Epithelial cell of prostate (primary cell): ENCODE data around the gene FAM76A.
"Not testable (repeated sequence)": the region's sequence is repeated elsewhere in the genome, so short reads cannot be mapped to it uniquely, and the experiment has no call there.

Experiments
- DNase-seq: peaks from one replicate; pipeline ENCODE4 v3.0.0-alpha.2; 2011; ENCODE audit warnings: low read depth, low spot score
- H3K27ac ChIP-seq: fragments of 450-650 bp; 2 replicates; pipeline ENCODE4 v1.5.1; 2017; ENCODE audit warnings: mild to moderate bottlenecking

The FAM76A gene

DNA sequence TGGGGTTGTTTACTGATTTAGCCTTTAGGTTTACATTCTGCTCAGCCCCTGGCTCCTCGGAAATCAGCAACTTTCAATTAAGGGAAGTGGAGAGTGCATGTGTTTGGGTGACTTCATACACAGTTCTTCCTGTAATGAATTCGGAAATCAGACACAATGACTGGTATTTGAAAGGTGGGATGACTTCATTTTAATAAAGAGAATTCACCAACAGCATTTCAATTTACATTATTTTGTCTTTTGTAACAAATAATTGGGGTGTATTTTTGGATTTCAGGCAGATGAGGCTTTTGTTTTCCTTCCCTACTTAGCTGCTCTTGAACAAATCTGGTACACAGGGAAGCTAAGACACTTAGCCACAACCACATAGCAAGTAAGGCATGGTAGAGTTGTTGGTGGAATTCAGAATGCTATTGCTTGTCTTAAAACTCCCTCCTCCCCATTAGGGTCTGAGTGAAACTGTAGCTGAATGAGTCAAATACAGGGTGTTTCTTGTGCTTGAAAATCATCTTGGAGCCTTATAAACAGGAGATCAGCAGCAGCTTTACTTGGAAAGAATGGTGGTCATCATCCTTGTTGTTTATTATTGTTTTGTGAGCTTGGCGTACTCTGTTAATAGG, 48.2 kb downstream of the FAM76A start:
- DNase-seq, result no peak
- peak overlapping the region; percentile 81 for H3K27ac ChIP-seq

DNA sequence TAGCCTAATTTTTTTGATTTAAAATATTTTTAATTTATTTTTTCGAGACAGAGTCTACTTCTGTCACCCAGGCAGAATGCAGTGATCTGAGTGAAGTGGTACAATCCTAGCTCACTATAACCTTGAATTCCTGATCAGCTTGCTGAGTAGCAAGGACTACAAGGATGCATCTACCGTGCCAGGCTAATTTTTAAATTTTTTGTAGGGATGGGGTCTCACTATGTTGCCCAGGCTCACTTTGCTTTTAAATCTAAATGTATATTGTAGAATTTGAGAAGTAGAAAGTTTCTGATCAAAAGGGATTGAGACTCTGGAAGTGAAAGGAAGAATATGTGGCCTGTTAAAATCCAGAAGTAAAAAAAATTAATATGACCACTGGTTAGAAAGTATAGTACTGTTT, 48.9 kb downstream of the FAM76A start:
- no peak for DNase-seq
- H3K27ac ChIP-seq, result peak overlapping the region; percentile 81

DNA sequence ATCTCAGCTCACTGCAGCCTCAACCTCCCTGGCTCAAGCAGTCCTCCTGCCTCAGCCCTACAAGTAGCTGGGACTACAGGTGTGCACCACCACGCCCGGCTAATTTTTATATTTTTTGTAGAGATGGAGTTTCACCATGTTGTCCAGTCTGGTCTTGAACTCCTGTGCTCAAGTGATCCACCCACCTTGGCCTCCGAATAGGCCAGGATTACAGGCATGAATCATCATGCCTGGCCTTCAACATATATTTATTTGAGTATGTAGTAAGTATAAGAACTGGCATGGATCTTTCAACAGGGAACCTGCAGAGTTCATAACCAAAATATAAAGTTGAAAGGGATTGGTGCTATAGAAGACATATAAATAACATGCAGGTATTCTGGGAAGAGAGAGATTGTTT, 49.6 kb downstream of the FAM76A start:
- DNase-seq, H3K27ac ChIP-seq: not testable (repeated sequence)

DNA sequence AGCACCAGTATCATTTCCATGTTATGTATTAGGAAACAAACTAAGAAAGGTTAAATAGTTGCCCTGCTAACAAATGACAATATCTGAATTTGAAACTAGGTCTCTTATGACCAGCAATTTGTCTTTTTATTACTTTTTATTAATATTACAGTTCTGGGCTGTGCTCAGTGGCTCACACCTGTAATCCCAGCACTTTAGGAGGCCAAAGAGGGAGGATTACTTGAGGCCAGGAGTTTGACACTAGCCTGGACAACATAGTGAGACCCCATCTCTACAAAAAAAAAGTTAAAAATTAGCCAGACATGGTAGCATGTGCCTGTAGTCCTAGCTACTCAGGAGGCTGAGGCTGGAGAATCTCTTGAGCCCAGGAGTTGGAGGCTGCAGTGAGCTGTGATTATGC, 50.5 kb downstream of the FAM76A start:
- not testable (repeated sequence) for H3K27ac ChIP-seq, DNase-seq

DNA sequence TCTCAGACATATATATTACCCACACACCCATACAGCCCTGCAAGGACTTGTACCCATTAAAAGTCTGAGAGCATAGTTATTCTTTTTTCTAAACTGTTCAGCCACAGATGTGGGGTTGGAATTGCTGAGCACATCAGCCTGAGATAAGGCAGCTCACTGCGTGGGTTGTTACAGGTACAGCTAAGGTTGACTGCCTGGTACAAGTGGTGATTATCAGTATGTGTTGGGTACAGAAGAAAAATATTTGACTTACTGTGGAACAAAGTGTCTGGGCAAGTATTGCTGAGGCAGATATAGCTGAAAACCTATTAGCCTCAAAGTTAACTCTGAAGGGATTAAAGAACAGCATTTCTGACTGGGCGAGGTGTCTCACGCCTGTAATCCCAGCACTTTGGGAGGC, 52.3 kb downstream of the FAM76A start:
- H3K27ac ChIP-seq, result no peak overlapping the region
- no peak for DNase-seq

DNA sequence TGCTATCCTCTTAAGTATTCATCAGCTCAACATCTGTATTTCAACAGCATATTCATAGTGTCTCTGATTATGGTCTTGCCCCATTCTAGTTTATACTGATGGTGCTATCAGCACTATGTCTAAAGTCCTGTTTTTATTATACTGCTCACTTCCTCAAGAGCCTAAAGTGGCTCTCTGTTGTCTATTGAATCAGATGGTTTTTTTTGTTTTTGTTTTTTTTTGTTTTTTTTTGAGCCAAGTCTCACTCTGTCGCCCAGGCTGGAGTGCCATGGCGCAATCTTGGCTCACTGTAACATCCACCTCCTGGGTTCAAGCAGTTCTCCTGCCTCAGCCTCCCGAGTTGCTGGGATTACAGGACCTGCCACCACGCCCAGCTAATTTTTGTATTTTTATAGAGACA, 53.4 kb downstream of the FAM76A start:
- no peak overlapping the region for H3K27ac ChIP-seq
- DNase-seq, result no peak

DNA sequence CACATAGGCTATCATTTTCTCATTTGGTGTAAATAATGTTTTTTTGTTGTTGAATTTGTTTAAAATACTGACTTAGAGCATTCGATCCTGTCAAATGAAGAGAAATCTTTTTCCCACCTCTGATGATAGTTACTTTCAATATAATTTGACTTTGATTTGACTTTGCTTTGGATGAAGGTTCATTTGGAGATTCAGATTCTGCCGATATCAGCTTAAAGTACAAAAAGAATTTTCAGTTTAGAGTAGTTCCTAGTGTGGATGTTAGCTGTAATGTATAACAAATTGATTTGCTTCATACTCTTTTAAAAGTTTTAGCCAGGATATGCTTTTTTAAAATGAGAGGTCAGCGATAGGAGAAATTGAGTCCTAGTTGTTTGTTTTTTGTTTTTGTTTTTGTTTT, 57.2 kb downstream of the FAM76A start:
- H3K27ac ChIP-seq, result peak overlapping the region; percentile 70
- DNase-seq, result no peak

DNA sequence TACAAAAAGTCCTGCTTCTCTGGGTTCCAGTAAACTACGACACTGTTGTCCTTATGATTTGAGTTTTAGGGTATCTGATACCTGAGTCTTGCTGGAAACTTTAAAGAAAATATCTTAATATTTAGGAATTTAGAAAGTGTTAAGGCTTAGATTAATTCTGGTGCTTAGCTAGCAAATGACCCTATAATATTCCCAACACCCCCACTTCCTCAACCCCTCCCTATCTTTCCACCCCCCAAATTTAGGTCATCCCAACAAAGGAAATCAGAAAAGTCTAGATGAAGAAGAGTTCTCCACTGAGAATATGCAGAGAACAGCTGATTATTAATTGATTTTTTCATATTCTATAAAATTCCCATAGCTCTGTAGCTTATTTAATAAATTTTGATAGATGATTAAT, 58.9 kb downstream of the FAM76A start:
- H3K27ac ChIP-seq, result peak overlapping the region; percentile 70
- no peak for DNase-seq

DNA sequence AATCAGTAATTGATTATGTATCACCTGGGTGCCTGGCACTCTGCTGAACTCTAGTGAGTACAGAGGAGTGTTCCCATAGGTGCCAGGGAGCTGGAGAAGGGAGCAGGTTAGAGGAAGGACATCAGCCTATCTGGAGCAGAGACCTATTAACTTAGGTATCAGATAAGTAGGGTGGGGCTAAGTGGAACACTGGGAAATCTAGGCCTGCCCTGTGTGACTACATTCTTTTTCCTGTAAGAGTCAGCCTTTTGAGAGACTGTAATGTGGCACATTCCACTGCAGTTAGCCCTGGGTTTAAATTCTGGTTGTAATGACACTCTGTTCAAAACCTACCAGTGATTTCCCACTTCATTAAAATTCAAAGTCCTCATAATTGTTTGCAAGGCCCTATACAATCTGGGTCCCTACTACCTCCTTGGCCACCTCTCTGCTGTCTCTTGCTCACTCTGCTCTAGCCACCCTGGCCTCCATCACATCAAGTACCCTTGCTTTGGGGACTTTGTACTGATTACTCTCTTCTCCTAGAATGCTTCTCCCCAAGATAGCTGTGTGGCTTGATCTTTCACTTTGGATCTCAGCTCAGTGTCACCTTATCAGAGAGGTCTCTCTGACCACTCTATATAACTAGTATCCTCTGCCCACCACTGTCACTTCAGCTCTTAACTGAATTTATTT, 60.2 kb downstream of the FAM76A start:
- DNase-seq, result no peak
- peak overlapping the region; percentile 70 for H3K27ac ChIP-seq

DNA sequence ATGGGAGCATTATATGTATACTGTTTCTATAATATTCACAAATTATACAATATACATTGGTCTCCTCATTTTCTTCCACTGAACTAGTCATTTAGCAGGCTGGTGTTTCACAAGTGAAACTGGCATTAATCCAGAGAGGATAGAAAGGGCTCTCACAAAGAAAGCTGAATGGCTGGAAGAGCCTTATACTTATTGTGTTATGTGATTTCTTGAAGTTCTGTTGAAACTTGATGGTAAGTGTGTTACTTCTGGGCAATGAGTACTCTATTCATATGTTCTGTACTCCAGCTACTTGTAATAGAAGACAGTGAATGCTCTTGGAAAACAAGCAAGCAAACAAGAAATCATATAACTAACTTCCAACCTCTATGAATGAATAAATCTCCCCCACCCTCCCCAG, 62.1 kb downstream of the FAM76A start:
- DNase-seq, result peak; percentile 22
- H3K27ac ChIP-seq, result peak overlapping the region; percentile 53

DNA sequence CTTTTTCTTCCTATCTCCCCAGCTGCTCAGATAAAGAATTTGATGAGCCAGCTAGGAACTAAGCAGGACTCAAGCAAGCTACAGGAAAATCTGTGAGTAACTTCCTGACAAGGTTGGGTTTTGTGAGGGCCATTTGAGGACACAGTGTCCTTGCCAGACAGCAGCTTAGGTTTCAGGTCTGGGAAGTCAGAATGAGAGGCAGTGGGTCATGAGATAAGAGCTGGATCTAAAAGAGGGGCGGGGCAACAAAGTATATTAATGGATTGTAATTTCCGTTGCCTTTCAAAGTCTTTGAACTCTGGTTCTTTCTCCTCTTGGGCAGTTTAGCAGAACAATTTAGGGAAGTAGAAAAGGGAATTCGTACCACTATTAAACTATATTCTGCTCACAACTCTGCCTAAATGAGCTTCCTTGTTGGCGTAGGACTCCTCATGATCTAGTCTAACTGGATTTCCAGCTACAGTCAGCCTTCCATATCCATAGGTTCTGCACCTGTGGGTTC, 63.8 kb downstream of the FAM76A start:
- no peak for DNase-seq
- peak overlapping the region; percentile 53 for H3K27ac ChIP-seq

DNA sequence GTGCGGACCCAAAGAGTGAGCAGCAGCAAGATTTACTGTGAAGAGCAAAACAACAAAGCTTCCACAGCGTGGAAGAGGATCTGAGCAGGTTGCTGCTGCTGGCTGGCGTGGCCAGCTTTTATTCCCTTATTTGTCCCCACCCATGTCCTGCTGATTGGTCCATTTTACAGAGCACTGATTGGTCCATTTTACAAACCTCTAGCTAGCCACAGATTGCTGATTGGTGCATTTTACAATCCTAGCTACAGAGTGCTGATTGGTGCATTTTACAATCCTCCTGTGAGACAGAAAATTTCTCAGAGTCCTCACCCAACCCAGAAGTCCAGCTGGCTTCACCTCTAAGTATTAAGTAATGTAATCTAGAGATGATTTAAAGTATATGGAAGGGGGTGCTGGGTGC, 64.5 kb downstream of the FAM76A start:
- peak overlapping the region; percentile 53 for H3K27ac ChIP-seq

DNA sequence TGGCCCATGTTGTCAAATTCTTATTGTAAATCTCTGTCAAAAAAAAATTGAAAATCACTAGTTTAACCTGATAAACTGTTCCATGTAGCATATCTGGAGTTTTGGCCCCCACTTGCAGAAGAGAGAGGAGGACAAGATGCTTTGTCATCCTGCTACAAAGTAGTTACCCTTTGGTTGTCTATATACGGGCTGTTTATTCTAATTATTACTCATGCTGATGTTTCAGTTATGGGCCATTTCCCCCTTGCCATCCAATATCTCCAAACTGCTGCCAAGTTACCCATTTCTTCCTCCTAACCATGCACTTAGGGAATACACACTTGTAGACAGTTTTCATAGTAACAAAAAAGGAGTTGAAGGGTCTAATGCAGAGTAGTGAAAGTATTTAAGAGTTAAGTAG, 69.8 kb downstream of the FAM76A start:
- H3K27ac ChIP-seq, result no peak overlapping the region
- DNase-seq, result no peak

More for the DNA sequence above, 64.5 kb downstream of the FAM76A start:
- DNase-seq, result not testable (repeated sequence)

DNA sequence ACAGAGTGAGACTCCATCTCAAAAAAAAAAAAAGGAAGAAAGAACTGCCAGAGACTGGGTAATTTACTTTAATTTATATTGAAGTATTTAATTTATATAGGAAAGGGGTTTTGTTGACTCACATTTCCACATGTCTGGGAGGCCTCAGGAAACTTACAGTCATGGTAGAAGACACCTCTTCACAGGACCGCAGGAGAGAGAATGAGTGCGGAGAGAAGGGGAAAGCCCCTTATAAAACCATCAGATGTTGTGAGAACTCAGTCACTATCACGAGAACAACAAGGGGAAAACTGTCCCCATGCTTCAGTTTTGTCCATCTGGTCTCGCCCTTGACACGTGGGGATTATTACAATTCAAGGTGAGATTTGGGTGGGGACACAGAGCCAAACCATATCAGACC, 79.0 kb downstream of the FAM76A start:
- no peak for DNase-seq
- H3K27ac ChIP-seq, result no peak overlapping the region

DNA sequence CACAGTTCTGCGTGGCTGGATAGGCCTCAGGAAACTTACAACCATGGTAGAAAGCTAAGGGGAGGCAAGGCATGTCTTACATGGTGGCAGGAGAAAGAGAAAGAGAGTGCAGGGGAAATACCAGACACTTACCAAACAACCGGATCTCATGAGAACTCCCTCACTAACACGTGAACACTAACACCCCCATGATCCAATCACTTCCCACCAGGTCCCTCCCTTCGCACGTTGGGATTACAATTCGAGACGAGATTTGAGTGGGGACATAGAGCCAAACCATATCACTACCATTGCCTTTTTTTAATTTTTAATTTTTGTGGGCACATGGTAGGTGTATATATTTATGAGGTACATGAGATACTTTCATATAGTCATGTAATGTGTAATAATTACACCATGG, 81.0 kb downstream of the FAM76A start:
- DNase-seq, result no peak

DNA sequence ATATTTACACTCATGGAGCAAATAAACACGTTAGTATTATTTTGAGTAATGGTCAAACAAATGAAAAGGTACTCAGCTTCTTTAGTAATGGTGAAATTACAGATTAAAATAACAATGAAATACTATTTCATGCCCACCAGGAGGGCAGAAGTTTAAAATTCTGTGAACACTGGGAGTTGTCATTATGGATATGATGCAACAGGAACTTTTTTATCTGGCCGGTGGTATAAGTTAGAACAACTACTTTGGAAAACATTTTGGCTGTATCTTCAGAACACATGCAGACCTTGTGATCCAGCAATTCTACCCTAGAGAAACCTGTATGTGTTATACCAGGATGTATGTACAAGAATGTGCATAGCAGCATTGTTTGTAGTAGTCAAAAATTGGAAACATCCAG, 81.6 kb downstream of the FAM76A start:
- no peak overlapping the region for H3K27ac ChIP-seq
- no peak for DNase-seq

More for the DNA sequence above, 81.0 kb downstream of the FAM76A start:
- no peak overlapping the region for H3K27ac ChIP-seq

DNA sequence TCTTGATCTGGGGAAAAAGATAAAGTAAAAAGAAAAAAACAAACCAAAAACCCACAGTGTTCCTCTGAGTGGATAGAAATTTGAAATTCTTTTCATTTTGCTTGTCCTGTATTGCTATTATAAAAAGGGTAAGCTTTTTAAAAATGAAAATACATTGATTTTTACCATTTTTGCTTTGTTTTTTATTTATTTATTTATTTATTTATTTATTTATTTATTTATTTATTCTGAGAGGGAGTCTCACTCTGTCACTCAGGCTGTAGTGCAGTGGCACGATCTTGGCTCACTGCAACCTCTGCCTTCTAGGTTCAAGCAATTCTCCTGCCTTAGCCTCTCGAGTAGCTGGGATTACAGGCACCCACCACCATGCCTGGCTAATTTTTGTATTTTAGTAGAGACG, 82.4 kb downstream of the FAM76A start:
- H3K27ac ChIP-seq, DNase-seq: not testable (repeated sequence)

DNA sequence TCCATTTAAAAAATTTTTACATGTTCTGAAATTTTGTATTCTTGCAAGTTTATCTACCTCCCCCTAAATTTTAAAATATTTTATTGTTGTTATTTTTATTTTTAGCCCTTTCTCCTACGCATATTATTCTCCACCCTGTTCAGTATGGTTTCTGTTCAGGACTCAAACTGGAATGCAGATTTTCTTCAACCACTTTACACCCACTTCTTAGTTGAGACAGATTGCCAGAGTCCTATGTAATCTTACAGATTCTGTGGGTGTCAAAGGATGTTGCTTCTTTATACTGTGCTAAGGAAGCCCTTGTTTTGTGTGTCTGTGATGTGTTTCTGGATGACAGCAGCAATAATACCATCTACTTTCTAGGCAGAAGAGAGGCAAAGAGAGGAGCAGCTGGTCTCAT, 84.1 kb downstream of the FAM76A start:
- no peak overlapping the region for H3K27ac ChIP-seq
- DNase-seq, result no peak

DNA sequence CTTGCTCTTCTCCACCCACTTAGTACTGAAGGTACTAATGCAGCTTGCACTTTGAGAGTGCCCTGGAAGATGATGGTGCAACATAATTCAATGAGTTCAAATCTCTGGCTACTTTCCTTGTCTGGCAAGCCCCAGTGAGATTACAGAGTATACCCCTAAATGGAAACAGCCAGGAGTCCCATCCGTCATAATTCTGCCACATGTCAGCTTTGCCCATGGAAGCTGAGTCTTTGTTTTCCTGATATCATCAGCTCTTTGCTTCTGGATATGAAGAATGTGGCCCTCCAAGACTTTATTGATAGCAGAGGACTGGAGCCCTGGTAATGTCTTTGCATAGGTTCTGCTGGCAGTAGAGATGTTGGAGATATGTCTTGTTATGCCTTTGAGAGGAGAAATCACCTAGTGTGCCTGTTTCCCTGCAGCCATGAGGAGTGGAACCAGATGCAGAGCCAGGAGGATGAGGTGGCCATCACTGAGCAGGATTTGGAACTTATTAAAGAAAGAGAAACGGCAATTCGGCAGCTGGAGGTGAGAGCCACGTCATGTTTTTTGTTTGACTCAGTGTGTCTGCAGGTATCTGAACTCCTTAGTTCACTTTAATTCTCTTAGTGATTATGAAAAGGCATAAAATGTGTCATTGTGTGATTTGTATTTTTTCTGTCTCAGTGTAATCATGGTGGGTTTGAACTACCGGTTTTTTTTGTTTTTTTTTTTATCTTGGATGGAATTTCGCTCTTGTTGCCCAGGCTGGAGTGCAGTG, 86.2 kb downstream of the FAM76A start:
- no peak for DNase-seq
- no peak overlapping the region for H3K27ac ChIP-seq
